Activated CD8-positive, alpha-beta memory T cell treated with anti-CD3 and anti-CD28 coated beads, Interleukin-2, amount 50 U/mL, for 48 hours (primary cell): ENCODE results near the gene PLA2G2D.

ENCODE experiments used
- DNase-seq: peaks from one replicate; pipeline ENCODE4 v3.0.0-alpha.2; 2020

The PLA2G2D gene

DNA sequence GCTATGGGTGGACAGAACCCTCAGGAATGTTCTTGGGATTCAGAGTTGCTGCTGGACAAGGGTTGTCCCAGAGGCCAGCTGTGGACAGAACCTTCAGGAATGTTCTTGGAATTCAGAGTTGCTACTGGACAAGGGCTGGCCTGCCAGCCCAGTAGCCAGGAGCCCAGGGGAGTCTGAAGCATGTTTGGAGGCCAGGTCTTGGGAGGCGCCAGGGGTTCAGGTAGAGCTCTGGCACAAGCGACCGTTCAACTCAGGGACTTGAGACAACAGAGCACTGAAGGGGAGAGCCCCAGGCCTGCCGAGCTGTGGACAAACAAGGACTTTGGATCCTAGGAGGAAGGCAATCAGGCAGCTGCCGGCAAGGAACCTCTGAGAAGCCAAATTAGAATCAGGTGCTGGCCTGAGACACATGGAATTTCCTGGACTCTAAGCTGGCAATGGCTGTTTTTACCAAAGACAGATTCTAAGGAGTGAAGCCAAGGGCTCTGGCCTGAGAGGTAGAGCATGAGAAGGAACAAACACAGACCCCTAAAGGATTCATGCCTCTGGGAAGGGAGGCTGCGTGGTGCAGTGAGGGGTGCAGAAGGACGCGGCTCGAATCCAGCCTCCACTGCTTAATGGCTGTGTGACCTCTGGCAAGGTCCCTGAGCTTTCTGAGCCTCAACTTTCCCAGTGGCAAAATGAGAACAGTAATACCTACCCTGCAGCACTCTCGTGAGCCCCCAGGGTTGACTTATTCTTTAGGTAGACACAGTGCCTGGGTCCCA is 36.0 kb downstream of the PLA2G2D start:
- no peak for DNase-seq

DNA sequence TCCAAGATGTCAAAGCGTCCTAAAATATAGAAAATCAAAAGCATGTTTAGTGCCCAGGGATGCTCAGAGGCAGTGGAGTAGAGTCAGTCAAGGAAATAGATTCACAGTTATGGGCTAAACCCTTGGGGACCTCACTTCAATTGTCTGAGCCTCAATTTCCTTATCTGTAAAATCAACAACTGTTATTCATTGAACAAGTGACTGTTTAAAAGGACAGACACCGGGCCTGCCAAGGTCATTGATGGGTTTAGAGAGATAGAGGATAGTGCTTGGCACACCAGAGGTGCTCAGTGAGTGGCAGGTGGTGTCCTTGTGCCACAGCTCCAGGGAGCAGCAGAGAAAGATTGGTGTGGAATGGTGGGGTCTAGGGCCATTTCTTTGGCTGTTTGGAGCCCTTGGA is 36.6 kb downstream of the PLA2G2D start:
- no peak for DNase-seq

DNA sequence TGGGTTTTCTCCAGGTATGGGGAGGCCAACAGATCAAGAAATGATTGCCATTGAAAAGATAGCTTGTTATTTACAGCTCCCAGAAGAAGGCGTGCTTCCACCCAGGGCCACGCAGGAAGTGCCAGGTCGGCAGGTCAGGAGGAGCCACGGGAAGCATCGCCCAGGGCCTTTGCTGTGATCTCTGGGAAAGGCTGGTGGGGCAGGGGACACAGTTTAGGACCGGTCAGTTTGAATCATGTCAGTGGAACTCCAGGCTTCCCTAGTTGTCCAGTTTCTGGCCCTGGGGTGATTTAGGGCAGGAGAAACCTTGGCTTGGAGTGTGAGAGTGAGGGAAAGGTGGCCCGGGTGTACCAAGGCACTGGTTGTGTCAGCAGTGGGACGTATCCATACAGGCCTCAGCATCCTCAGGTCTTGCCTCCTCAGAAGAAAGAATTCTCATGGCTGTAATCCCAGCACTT is 38.0 kb downstream of the PLA2G2D start:
- DNase-seq = no peak

DNA sequence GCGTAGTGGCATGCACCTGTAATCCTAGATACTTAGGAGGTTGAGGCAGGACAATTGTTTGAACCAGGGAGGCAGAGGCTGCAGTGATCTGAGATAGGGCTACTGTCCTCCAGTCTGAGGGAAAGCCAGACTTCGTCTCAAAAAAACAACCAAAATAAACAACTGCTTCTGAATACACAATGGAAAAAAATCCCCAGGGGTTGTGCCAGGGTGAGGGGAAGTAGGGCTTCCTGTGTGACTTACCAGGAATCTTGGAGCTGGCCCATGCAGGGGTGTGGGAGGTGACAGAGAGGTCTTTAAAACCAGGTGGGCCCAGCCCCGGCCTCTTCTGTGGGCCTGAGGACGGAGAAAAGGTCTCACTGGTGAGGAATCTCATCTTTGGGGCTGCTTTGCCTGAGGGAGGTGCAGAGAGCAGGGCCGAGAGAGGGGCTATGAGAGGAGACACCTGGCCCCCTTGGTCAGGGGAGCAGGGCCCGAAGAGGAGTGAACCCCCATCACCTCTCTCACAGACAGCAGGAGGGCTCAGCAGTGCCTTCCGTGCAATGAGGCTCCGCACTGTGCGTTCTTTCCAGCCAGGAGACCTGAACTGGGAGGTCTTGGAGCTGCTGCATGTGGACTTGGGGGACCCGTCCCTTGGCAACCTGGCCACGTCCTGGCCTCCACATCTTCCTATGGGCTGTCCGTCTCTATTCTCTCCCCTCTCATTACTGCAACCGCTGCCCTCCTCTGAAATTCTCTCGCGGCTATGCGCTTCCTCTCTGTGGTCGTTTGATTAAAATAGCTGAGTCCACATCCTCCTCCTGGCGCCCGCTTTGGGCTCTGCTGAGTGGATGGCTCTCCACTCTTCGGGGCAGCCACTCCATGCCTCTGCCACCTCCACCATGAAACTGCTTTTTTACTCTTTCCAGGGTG is 38.6 kb downstream of the PLA2G2D start:
- DNase-seq = no peak

DNA sequence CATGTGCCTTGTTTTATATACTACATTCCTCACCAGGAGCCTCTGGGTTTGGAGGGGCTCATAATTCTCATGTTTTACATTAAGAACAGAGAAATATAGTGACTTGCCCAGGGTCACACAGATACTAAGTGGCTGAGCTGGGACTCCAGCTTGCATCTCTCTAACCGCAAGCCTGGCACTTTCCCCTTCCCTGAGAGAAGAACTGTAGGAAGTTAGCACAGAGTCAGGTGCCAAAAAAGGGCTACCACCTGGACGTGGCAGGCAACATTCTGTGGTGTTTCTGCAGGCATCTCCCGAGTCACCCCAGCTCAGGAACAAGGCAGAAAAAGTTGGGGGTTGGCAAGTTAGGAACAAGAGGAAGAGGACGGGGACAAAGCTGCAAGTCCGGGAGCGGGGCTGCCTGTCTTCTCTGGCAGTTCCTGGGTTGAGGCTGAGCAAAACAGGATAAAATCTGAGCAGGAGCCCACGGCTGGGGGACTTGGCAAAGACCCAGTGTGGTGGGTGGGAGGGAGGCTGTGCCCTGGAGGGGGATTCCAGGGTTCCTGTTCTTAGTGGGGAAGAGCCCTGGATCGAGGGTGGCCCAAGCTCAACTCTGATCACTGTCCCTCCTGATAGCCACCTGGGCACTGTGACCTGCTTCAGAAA is 39.6 kb downstream of the PLA2G2D start:
- no peak for DNase-seq

DNA sequence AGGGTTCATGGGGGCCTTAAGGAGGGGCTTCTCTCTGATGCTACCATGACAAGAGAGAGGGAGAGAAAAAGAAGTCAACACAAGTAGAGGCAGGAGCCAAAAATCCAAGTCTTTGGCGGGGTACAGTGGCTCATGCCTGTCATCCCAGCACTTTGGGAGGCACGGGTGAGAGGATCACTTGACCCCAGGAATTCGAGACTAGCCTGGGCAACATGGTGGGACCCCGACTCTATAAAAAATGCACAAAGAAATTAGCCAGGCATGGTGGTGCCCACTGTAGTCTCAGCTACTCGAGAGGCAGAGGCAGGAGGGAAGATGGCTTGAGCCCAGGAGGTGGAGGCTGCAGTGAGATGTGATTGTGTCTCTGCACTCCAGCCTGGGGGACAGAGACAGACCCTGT is 40.6 kb downstream of the PLA2G2D start:
- DNase-seq = no peak

DNA sequence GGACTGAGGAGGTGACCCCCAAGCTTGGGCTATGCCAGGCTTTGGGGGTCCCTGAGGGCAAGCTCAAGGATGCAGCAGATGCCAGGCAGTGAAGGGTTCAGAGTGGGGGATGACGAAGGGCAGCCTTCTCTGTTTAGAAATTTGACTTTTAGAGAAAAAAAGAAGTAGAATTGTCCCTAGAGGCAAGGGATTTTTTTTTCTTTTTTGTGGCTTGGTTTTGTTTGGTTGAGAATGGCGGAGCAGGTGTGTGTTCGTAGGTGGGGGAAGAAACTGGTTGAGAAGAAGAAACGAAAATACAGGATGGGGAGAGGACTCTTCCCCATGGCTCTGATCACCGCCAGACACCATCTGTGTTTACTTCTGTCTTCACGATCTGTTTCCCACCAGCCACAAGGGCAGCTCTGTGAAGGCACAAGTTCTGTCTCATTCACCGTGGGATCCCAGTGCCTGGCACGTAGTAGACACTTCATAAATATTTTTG is 41.1 kb downstream of the PLA2G2D start:
- no peak for DNase-seq

DNA sequence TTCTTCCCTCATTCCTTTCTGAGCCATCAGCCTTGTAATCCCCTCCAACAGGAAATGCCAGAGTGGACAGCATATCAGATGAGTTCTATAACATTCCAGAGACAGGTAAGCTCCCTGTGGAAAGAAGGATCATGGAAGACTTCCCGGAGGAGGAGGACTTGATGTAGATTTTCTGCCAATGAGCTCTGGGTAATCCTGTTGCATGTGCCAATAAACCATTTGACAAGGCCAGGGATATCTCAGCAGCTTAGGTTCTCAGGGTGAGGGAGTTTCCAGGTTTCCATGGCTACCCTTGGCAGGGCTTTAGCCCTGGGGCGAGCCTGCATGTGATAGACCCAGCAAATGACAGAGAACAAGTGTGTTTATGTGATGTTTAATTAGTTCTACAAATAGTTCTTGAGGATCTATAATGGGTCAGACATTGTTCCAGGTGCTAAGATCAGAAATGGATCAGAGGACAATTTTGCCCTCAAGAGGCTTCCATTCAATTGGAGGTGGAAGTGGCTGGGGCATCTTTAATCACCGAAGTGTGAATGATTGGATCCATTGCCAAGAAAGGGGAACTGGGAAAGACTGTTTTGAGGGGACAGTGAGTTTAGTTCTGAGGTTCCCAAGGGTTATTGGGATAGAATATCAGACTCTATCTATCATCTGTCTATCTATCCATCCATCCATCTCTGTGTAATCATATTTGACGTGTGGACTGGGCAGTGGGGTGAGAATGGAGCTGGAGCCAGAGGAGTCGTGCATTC is 42.5 kb downstream of the PLA2G2D start:
- DNase-seq = no peak

DNA sequence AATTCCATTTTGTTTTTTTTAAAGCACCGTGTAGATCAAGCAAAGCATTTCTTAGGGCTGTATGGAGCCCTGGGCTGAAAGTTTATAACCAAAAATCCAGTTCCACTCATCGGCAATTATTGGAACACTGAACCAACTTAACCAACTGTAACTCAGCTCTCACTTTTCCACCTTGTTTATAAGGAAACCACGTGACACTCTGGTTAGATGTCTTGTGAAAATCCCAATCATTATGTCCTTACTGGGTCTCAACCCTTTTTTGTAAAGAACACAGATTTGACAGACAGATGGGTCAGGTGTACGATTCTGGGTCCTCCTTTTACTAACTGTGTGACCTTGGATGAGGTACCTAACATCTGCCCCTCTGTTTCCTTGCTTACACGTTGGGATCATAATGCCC is 43.1 kb downstream of the PLA2G2D start:
- DNase-seq = no peak

DNA sequence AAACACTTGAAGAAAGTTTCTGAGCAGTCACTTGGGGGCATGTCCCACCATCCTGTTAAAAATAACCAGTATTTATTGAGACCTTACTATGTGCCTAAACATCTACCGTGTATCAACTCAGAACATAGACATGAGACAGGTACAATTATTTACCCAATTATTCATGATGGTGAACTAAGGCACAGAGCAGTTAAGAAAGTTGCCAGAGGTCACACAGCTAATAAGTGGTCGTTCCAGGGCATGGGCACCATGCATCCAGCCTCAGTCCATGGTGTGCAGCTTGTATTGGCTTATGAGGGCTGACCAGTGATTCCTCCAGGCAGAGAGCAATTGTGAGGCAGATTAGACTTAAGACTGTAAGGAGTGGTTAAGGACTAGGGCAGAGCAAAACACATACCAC is 44.0 kb downstream of the PLA2G2D start:
- no peak for DNase-seq

DNA sequence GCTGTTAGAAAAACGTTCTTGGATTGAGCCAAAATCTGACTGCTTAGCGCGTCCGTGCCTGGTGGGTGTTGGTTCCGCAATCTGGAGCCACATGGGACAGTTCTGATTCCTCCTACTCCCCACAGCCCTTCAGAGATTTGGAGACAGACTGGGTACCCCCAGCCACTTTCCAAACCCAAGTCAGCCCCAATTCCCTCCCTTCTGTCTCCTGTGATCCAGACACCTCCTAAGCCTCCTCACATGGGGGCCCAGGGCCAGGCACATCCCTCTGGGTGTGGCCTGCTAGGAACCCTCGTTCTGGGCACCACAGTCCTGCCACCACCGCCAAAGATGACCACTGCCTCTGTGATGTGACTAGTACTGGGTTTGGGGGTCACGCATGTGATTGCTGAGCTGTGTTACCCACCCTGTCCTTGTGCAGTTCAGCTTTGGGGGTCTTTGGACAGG is 44.6 kb downstream of the PLA2G2D start:
- DNase-seq = no peak

DNA sequence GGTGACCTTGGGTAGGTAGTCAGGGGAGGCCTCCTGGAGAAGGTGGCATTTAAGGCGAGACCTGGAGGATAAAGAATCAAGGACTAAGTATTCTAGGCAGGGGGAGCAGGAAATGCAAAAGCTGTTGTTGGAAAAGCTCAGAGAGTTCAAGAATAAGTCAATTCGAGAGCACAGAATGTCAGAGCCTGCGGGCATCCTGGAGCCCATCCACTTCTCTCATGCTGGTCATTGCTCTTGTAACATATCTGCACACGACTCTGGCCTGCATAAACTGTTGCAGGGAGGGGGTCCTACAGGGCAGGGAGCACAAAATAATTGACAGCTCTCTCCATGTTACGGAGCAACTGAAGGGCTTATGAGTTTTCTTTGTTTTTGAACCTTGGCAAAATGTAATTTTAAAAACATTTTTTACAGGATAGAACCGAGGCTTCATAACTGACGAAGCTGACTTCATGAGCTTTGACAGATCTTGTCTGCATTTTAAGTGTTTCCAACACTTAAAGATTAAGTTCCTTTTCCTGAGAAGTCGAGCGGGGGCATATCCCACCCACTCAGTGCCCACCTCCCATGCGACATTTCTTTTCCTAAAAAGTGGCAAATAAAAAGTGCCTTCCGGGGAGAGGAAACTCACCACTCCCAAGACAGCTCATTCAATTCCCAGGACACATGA is 45.1 kb downstream of the PLA2G2D start:
- no peak for DNase-seq

DNA sequence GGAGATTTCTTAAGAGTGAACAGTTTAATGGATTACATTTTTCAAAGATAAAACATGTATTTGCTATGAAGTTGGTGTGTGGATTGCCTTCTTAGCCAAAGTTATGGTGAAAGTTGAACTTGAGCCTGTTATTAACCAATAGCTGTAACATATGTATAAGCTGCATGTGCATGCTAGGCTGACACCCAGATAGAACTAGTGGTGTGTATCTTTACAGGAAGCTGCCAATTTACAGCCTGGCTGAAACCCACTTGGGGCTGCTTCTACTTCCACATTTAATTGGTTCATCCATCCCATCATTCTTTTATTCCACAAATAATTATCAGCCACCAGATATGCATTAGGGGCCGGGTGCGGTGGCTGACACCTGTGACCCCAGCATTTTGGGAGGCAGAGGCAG is 46.1 kb downstream of the PLA2G2D start:
- no peak for DNase-seq

DNA sequence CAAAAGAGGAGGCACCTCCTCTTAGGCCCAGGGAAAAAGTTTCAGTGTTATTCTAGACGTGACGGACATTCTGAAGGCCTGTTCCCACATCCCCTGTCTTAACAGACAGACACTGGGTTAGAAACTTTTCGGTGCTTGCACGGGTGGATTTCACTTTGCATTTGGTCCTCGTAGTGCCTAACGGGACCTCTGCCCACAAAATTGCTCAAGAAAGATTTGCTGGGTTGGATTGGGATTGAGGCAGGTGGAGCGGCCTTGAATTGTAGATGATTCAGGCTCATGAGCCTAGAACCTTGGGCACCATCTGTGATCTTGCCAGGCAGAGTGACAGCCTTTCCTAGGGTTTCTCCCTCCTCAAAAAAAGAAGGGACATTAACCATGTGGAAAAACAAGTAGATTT is 46.6 kb downstream of the PLA2G2D start:
- no peak for DNase-seq

DNA sequence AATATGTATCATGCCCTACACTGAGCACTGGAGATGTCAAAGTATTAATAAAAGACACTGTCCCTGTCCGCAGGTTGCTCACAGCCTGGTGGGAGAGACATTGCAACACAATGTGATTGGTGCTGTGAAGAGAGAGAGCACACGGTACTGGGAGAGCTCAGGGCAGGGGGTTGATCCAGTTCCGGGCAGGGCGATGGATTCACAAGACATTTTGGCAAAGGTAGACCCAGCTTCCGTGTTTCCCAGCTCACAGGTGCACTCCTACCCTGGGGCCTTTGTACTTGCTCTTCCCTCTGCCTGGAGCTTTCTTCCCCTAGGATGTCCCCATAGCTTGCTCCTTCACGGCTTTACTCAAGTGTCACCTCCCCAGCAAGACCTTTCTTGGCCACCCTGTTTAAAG is 47.9 kb downstream of the PLA2G2D start:
- DNase-seq = no peak

DNA sequence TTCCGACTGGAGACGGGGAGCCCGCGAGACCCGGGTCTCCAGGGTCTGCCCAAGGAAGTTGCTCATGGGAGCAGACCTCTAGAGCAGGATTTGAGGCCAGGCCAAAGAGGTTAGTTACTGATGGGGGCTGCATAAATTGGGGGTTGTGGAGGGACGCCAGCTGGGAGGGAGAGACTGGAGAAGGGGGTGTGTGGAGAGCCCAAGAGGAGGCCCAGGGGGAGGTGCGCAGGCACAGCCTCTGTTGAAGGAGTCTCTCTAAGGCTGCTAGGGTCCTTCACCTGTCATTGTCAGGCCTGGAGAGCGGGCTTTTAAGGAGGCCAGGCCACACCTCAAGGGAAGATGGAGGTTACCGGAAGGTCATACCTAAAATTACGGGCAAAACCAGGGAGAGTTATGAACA is 49.0 kb downstream of the PLA2G2D start:
- no peak for DNase-seq

DNA sequence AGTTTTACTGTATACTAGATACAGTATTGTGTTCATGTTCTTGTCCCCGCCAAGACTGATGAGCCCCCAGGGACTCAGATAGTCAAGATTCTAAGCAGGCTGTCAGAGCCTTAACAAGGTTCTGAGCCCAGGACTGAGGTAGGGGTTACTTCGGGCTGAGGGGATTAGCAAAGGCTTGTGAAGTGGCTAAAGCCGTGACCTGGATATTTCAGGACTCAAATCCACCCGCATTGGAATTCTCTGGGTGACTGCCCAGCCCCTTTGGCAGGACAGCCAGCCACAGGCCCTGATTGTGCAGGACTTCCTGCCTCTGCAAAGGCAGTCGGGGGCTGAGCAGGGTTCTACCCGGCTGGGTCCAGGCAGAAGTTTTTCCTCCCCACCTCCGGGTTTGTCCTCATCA is 49.5 kb downstream of the PLA2G2D start, which contains the start of gene PLA2G5:
PLA2G5 (plus strand) TSS at position 321 of the 400 bp plus-strand sequence. CDS start 14,637 bp downstream, outside the sequence.
- no peak for DNase-seq

DNA sequence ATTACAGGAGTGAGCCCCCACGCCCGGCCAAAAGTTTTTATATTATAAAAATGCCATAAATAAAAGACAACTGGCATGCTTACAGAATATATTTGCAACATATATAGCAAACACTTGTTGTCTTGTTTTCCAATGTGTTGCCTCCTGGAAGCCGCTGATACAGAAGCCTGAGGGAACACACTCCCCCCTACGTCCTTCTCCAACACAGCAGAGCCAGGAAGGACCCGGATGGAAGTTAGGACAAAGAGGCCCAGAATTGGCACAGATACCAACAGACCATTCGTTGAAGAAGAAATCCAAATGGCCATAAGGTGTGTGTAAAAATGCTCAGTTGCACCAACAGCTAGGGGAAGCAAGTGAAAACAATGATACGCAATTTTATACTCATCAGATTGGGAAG is 50.6 kb downstream of the PLA2G2D start:
- no peak for DNase-seq

DNA sequence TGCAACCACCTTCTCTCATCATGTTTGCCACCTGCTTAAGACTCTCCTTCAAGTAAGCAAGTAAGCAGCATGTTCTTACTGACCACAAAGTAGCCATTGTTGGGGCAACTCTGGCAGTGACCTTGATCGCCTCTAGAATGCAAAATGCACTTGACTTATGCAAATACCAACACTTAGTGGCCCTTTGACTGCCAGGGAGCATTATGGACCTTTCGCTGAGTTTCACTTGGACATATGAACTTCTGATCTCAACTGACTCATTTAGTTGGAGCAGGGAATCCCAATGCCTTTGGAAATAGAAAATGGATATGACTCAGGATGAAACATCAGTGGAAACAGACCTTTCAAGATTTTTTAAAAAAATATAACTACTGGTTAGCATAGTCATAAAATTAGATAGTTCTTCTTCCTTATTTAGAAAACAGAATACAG is 55.5 kb downstream of the PLA2G2D start:
- DNase-seq = no peak
